ENCODE measurements around the gene C12orf56.

The C12orf56 gene

DNA sequence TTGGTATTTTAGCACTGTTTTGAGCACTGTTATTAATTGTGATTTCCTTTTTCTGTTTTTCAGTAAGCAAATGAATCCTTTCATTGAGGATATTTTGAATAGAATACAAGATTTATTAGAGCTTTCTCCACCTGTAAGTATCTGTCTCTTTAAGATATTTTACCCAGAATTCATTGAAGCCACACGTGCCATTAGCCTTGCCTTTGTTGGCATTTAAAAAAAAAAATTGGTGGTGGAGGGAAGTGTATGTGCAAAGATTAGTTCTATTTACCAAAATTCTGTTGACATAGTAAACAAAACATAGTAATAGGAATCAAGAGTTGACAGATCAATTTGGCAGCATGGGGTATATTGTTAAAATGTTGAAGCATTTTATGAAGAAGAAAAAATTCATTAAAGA lies 37.4 kb upstream of the C12orf56 start:
- no peak for DNase-seq
- H3K27ac Mint-ChIP-seq = no peak overlapping the region
- no peaks in the 10 kb centered on the region for H3K27me3 Mint-ChIP-seq (ENCODE audit: low read depth, poor library complexity)
- no peak overlapping the region for H3K4me3 Mint-ChIP-seq
- H3K36me3 Mint-ChIP-seq (ENCODE audit: low read depth) = peaks cover 88% of the 10 kb centered on the region
- TF ChIP-seq, protein P1, sequence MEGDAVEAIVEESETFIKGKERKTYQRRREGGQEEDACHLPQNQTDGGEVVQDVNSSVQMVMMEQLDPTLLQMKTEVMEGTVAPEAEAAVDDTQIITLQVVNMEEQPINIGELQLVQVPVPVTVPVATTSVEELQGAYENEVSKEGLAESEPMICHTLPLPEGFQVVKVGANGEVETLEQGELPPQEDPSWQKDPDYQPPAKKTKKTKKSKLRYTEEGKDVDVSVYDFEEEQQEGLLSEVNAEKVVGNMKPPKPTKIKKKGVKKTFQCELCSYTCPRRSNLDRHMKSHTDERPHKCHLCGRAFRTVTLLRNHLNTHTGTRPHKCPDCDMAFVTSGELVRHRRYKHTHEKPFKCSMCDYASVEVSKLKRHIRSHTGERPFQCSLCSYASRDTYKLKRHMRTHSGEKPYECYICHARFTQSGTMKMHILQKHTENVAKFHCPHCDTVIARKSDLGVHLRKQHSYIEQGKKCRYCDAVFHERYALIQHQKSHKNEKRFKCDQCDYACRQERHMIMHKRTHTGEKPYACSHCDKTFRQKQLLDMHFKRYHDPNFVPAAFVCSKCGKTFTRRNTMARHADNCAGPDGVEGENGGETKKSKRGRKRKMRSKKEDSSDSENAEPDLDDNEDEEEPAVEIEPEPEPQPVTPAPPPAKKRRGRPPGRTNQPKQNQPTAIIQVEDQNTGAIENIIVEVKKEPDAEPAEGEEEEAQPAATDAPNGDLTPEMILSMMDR (IDR thresholded peaks at IDR 0.05) = no peak
- no peaks in the 10 kb centered on the region for H3K9me3 Mint-ChIP-seq
- no peaks in the 10 kb centered on the region for H3K4me1 Mint-ChIP-seq

DNA sequence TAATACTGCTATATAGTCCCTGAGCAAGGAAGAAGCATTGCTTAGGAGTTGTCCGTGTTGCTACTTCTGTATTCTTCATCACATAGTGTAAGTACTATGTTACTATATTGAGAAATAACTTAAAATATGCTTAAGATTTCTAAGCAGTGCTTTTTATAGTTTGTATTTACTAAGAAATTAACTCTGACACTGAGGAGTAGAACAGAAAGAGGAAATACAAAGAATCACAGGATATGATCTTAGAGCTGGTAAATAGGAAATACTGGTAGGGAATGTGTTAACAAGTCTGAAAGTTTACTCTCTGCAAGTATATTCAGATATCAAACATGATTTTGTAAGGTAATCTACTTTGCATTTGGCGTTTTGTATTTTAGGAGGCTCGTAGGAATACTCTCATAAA lies 29.1 kb upstream of the C12orf56 start:
- no peak for DNase-seq
- TF ChIP-seq, protein P1 (IDR thresholded peaks at IDR 0.05) = no peak
- Mint-ChIP-seq H3K4me1 (no peaks in the 10 kb centered on the region), H3K9me3 (no peaks in the 10 kb centered on the region), H3K4me3 (no peak overlapping the region), H3K27me3 (ENCODE audit: low read depth, poor library complexity) (no peaks in the 10 kb centered on the region), H3K36me3 (ENCODE audit: low read depth) (peaks cover 81% of the 10 kb centered on the region), H3K27ac (no peak overlapping the region)

DNA sequence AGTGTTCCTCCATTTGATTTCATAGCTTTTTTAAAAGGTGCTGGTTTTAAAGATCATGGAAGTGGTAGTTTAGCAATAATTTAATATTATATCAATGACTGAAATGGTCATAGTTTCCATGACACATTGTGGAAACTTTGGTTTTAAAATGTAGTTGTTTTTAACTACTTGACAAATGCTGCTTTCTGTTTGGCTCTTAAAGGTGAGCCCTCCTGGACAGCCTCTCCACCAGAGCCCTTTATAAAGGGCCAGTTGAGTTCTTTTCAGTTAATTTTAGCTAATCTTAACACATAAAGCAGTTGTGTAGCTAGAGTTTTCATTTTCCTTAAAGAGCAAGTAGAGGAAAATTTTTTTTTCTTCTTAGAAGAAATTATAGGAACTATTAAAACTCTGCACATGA lies 27.7 kb upstream of the C12orf56 start:
- no peaks in the 10 kb centered on the region for H3K9me3 Mint-ChIP-seq
- H3K4me1 Mint-ChIP-seq = no peaks in the 10 kb centered on the region
- H3K4me3 Mint-ChIP-seq = no peak overlapping the region
- peaks cover 79% of the 10 kb centered on the region for H3K36me3 Mint-ChIP-seq (ENCODE audit: low read depth)
- H3K27ac Mint-ChIP-seq = no peak overlapping the region
- TF ChIP-seq, protein P1 (IDR thresholded peaks at IDR 0.05) = no peak
- H3K27me3 Mint-ChIP-seq (ENCODE audit: low read depth, poor library complexity) = no peaks in the 10 kb centered on the region
- no peak for DNase-seq

DNA sequence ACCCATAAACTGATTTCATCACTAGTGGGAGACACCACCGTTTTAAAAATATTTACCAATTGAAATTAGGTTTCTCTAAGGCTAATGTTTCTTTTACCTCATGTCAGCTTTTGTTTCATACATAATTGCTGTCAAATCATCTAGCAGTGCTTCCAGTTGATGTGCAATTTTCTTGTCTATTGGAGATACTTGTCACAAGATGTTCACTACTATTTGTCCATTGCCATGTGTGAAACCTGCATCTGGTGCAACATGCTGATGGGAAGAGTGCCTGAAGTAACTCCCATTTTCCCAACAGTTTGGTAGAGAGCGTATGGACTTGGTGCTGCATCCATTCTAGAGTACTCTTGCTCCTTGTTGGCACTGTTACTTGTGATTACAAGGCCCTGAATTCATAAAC lies 23.3 kb upstream of the C12orf56 start:
- no peak for DNase-seq
- TF ChIP-seq, protein P1 (IDR thresholded peaks at IDR 0.05) = no peak
- peaks cover 71% of the 10 kb centered on the region for H3K36me3 Mint-ChIP-seq (ENCODE audit: low read depth)
- H3K4me3 Mint-ChIP-seq = no peak overlapping the region
- no peaks in the 10 kb centered on the region for H3K27me3 Mint-ChIP-seq (ENCODE audit: low read depth, poor library complexity)
- H3K9me3 Mint-ChIP-seq = no peaks in the 10 kb centered on the region
- peaks cover 4% of the 10 kb centered on the region for H3K4me1 Mint-ChIP-seq
- no peak overlapping the region for H3K27ac Mint-ChIP-seq

DNA sequence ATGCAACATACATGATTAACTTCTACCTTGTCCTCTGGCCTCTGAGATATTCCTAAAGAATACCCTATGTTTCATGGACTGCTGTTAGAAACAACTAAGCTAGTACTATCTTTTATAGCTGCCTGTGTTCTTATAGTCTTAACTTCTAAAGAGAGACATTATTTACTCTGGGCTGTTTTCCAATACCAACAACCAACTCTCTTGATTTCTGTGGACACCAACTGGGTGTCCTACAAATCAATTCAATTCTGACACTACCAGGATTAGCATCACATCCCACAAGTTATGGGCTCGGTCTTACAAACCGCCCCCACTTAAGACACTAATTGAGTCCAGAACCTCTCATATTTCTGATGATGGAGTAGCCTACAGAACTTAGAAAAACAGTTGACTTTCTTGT lies 21.9 kb upstream of the C12orf56 start:
- no peaks in the 10 kb centered on the region for H3K9me3 Mint-ChIP-seq
- no peak overlapping the region for H3K4me3 Mint-ChIP-seq
- TF ChIP-seq, protein P1 (IDR thresholded peaks at IDR 0.05) = no peak
- no peaks in the 10 kb centered on the region for H3K27me3 Mint-ChIP-seq (ENCODE audit: low read depth, poor library complexity)
- H3K36me3 Mint-ChIP-seq (ENCODE audit: low read depth) = peaks cover 61% of the 10 kb centered on the region
- no peak for DNase-seq
- H3K27ac Mint-ChIP-seq = no peak overlapping the region
- H3K4me1 Mint-ChIP-seq = peaks cover 18% of the 10 kb centered on the region

DNA sequence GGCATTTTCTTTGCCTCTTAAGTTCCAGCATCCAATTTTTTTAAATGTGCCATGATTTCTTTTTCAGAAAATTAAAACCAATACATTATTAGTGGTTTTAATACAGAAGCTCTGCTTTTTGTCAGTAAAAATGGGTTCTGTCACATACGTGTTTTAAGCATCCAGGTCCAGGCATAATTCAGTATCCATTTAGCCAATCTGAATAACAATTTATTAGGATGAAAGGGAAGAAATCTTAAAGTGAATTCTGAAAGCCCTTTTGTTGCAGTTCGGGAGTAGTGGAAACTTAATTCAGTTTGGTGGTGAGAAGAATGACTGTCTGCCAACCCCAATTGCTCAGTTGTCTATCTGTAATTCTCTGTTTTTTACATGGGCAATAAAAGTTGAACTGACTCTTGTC lies 20.9 kb upstream of the C12orf56 start:
- Mint-ChIP-seq H3K27ac (peak overlapping the region; percentile 38), H3K4me3 (no peak overlapping the region), H3K9me3 (no peaks in the 10 kb centered on the region), H3K36me3 (ENCODE audit: low read depth) (peaks cover 62% of the 10 kb centered on the region), H3K4me1 (peaks cover 28% of the 10 kb centered on the region), H3K27me3 (ENCODE audit: low read depth, poor library complexity) (no peaks in the 10 kb centered on the region)
- TF ChIP-seq, protein P1 (IDR thresholded peaks at IDR 0.05) = no peak
- no peak for DNase-seq

Data from nephron progenitor cell (in vitro differentiated cells).